Stimulated activated effector memory CD8-positive, alpha-beta T cell treated with anti-CD3 and anti-CD28 coated beads, Interleukin-12 subunit alpha, Interleukin-12 subunit beta, amount 100 ng/mL, for 72 hours (primary cell): Measurements from ENCODE around the gene PARP11.
A peak's percentile ranks its signal among the peaks of the same experiment; 100 is the strongest.

Experiments
- ATAC-seq: fragments of 150-1000 bp; cut with Tn5 transposase; 2 replicates; pipeline ENCODE4 v1.10.0; 2021
- DNase-seq, 2 donors: peaks; one replicate each; pipeline ENCODE4 v3.0.0; 2021 to 2022; ENCODE audit warnings: low spot score in 2 of 2
- H3K27ac Mint-ChIP-seq: one replicate; pipeline ENCODE4 v1.8.0; 2022; ENCODE audit warnings: mild to moderate bottlenecking, mixed read lengths
- H3K36me3 Mint-ChIP-seq: one replicate; pipeline ENCODE4 v1.8.0; 2022; ENCODE audit warnings: mild to moderate bottlenecking, mixed read lengths
- H3K4me1 Mint-ChIP-seq: one replicate; pipeline ENCODE4 v1.8.0; 2022; ENCODE audit warnings: mixed read lengths
- H3K4me3 Mint-ChIP-seq: one replicate; pipeline ENCODE4 v1.8.0; 2022; ENCODE audit warnings: mild to moderate bottlenecking, mixed read lengths
- H3K9me3 Mint-ChIP-seq: one replicate; pipeline ENCODE4 v1.8.0; 2022; ENCODE audit warnings: mixed read lengths

The PARP11 gene

GRCh38 chr12:3816266-3816665 lies 56.9 kb downstream of the PARP11 start:
- H3K4me3 Mint-ChIP-seq: no peak overlapping the region
- H3K9me3 Mint-ChIP-seq: no peaks in the 10 kb centered on the region
- DNase-seq (no peak), ATAC-seq (no peak)
- H3K36me3 Mint-ChIP-seq: peaks cover 28% of the 10 kb centered on the region
- H3K27ac Mint-ChIP-seq: no peak overlapping the region
- no peaks in the 10 kb centered on the region for H3K4me1 Mint-ChIP-seq

GRCh38 chr12:3815094-3815766 lies 58.0 kb downstream of the PARP11 start:
- H3K9me3 Mint-ChIP-seq: no peaks in the 10 kb centered on the region
- H3K27ac Mint-ChIP-seq: no peak overlapping the region
- H3K4me3 Mint-ChIP-seq: no peak overlapping the region
- H3K4me1 Mint-ChIP-seq: no peaks in the 10 kb centered on the region
- DNase-seq (no peak), ATAC-seq (no peak)
- H3K36me3 Mint-ChIP-seq: peaks cover 28% of the 10 kb centered on the region

DNA sequence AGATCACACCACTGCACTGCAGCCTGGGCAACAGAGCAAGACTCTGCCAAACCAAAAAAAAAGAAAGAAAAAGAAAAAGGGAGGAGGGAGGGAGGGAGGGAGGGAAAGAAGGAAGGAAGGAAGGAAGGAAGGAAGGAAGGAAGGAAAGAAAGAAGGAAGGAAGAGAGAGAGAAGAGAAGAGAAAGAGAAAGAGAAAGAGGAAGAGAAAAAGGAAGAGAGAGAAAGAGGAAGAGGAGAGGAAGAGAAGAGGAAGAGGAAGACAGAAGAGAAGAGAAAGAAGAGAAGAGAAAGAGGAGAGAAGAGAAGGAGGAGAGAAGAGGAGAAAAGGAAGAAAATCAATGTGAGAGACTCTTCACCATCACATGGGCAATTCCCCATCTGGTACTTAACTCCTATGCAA lies 62.7 kb downstream of the PARP11 start:
- Mint-ChIP-seq H3K9me3 (no peaks in the 10 kb centered on the region), H3K4me3 (no peak overlapping the region), H3K27ac (no peak overlapping the region), H3K4me1 (no peaks in the 10 kb centered on the region), H3K36me3 (peaks cover 22% of the 10 kb centered on the region)
- no peak for DNase-seq
- no peak for ATAC-seq

DNA sequence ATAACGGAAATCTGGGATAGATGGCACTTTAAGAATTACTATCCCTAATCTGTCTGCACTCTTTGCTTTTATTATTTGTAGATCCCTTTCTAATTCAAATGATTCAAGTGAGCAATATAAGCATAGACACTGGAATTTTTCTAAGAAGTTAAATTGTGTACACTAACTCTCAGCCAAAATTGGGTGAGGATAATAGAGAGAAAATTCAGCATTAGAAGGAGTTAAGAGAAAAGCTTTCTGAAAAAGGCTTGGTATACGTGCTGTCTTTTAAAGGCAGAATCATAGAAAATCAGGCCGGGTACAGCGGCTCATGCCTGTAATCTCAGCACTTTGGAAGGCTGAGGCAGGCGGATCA lies 63.2 kb downstream of the PARP11 start:
- peaks cover 22% of the 10 kb centered on the region for H3K36me3 Mint-ChIP-seq
- H3K9me3 Mint-ChIP-seq: no peaks in the 10 kb centered on the region
- H3K4me1 Mint-ChIP-seq: no peaks in the 10 kb centered on the region
- DNase-seq (no peak), ATAC-seq (no peak)
- H3K27ac Mint-ChIP-seq: no peak overlapping the region
- no peak overlapping the region for H3K4me3 Mint-ChIP-seq

DNA sequence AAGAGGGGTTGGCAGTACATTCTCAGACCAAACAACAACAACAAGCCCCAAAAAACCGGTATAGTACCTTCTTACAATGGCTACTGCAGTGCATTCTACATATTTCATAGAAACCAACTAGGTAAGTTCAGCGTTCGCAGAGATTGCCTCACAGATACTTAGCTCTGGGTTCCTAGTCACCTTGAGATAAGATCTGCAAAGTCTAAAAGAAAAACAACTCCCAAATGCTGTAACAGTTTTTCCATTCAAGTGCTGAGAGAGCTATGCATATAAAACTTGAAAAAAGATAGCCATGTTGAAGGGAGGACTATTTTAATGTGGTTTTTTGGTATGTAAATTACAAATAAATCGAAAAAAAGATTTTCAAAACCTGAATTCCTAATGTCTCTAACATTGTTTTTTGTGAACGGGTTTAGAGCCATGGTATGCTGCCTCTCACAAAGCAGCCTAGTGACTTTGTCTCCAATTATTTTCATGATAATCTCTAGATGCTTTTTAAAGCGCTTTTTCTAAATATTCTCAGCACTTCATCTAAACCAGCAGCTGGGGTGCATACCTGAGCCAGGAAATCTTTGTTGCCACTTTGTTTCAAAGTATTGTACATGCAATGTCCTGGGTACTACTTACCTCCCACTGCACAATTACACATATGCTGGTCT lies 63.7 kb downstream of the PARP11 start:
- ATAC-seq (no peak), DNase-seq (no peak)
- H3K36me3 Mint-ChIP-seq: peaks cover 22% of the 10 kb centered on the region
- no peak overlapping the region for H3K27ac Mint-ChIP-seq
- H3K4me1 Mint-ChIP-seq: no peaks in the 10 kb centered on the region
- no peak overlapping the region for H3K4me3 Mint-ChIP-seq
- no peaks in the 10 kb centered on the region for H3K9me3 Mint-ChIP-seq

DNA sequence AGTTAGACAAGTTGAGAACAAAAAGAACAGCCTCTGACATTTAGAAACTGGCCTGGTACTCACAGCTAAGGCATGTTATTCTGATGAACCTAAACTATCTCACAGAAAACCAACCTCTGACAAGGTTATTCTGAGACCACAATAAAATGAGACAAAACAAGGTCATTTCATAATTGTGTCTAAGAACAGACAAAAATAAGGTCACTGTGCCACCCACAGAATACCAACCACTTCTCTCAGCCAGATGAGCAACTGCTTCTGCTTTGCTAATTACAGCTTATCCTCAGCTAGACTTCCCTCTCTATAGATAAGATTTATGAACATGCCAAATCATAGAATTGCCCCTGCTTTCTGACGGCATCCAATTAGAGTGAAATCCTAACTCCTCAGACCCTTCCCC lies 68.1 kb downstream of the PARP11 start:
- no peak overlapping the region for H3K4me3 Mint-ChIP-seq
- ATAC-seq: peak; percentile 76
- no peaks in the 10 kb centered on the region for H3K36me3 Mint-ChIP-seq
- peaks cover 5% of the 10 kb centered on the region for H3K4me1 Mint-ChIP-seq
- H3K27ac Mint-ChIP-seq: peak overlapping the region; percentile 10
- no peak for DNase-seq
- no peaks in the 10 kb centered on the region for H3K9me3 Mint-ChIP-seq

DNA sequence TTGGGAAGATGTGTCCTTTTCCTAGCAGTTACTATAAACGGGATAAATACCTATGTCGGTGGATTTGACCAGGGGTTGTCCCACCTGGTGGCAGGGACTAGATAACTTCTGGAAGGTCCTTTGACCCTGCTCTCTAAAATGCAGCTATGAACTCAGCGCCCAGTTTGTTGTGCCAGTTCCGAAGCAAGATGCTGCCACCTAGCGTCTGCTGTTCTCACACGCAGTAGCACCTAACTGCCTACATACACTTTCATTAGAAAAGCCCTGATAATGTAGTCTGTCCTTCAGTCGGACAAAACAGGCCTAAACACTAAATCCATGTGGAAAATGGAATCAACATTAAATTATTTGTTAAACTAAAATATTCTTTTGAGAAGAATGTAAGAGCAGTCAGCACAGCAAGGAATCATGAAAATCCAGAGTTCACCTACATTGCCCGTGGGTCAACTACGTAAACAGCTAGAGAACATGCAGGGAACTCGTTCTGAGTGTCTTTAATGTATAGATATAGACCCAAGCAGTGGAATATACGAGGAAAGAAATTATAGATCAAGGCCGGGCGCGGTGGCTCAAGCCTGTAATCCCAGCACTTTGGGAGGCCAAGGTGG lies 69.2 kb downstream of the PARP11 start:
- Mint-ChIP-seq H3K27ac (peak overlapping the region; percentile 10), H3K4me1 (peaks cover 5% of the 10 kb centered on the region), H3K4me3 (no peak overlapping the region), H3K9me3 (no peaks in the 10 kb centered on the region), H3K36me3 (no peaks in the 10 kb centered on the region)
- peak; percentile 62 to 76 for DNase-seq
- peak; percentile 88 for ATAC-seq

DNA sequence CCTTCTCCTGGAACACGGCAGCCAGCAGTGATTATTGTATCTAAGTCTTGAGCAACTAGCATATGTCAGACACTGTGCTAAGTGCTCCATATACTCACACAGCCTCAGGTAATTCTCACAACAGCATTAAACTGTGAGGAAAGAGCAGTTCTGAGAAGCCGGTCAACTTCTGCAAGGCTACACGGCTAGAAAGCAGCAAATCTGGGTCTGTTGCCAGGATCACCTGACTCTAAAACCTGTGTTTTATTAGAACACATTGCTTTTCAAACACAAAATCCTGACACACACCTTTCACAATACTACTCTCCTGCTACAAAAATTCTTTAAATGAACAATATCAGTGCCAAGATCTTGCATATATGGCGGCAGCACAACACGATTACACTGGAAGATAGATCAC lies 70.5 kb downstream of the PARP11 start:
- Mint-ChIP-seq H3K36me3 (no peaks in the 10 kb centered on the region), H3K4me1 (peaks cover 5% of the 10 kb centered on the region), H3K4me3 (no peak overlapping the region), H3K9me3 (no peaks in the 10 kb centered on the region), H3K27ac (no peak overlapping the region)
- no peak for DNase-seq
- ATAC-seq: no peak

DNA sequence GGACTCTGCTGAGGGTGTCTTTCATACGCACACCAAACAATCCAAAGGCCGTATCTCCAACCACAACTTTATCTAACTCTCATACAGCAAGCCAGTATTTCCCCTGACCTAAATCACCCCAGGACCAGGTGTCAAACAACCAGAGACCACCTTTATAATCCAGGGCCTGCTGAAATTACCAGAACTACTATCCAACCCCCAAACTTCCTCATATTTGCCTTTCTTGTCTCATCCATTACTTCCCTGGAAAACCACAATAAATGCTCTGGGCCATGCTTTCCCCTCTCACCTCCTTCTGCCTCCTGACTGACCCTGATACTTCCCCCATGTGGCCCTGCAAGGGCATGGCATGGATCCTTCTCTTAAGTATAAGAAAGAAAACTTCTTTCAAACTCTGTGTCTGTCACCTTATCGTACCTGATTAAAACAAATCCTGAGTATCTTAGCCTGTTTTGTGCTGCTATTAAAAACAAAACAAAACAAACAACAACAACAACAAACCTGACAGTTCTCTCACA lies 75.6 kb downstream of the PARP11 start:
- Mint-ChIP-seq H3K27ac (peak overlapping the region; percentile 6), H3K4me3 (no peak overlapping the region), H3K4me1 (peaks cover 5% of the 10 kb centered on the region), H3K9me3 (no peaks in the 10 kb centered on the region), H3K36me3 (no peaks in the 10 kb centered on the region)
- ATAC-seq (no peak), DNase-seq (no peak)

- H3K9me3 Mint-ChIP-seq: no peaks in the 10 kb centered on the region
- DNase-seq (no peak), ATAC-seq (no peak)
- H3K4me3 Mint-ChIP-seq: no peak overlapping the region
- no peak overlapping the region for H3K27ac Mint-ChIP-seq
- no peaks in the 10 kb centered on the region for H3K4me1 Mint-ChIP-seq
- no peaks in the 10 kb centered on the region for H3K36me3 Mint-ChIP-seq
Measured at GRCh38 chr12:3795492-3796133, 77.6 kb downstream of the PARP11 start.

GRCh38 chr12:3795066-3795465 lies 78.1 kb downstream of the PARP11 start:
- DNase-seq (no peak), ATAC-seq (peak; percentile 8)
- no peaks in the 10 kb centered on the region for H3K4me1 Mint-ChIP-seq
- H3K27ac Mint-ChIP-seq: no peak overlapping the region
- H3K9me3 Mint-ChIP-seq: no peaks in the 10 kb centered on the region
- no peak overlapping the region for H3K4me3 Mint-ChIP-seq
- H3K36me3 Mint-ChIP-seq: no peaks in the 10 kb centered on the region

DNA sequence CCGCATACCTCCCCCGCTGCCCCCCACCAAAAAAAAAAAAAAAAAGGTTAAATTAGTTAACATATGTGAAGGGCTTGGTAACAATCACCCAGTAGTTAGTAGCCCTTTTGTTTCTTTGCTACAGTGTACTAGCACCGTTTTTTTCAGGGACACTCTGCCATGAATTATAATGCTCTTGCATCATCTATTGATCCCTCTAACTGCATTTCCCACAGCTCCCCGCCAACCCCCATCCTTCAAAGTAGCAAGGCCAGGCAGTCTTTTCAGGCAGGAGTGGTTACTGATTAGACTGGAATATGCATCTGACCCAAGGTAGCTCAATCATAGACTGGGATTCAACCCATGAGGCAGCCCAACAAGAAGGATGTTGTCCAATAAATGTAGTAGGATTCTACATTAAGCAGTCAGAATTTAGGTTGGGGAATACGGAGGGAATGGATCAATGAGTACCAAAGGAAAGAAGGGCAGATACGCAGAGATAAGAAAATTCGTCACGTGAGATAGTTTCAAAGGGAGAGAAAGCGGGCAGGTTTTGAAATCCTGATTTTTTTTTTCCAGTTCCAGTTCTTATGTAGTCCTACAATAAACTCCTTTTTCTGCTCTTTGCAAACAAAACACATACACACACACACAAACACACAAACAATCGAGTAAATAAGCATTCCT lies 80.4 kb downstream of the PARP11 start:
- no peak overlapping the region for H3K4me3 Mint-ChIP-seq
- no peak overlapping the region for H3K27ac Mint-ChIP-seq
- ATAC-seq (no peak), DNase-seq (no peak)
- H3K9me3 Mint-ChIP-seq: no peaks in the 10 kb centered on the region
- H3K36me3 Mint-ChIP-seq: no peaks in the 10 kb centered on the region
- H3K4me1 Mint-ChIP-seq: no peaks in the 10 kb centered on the region

GRCh38 chr12:3791256-3791874 lies 81.8 kb downstream of the PARP11 start:
- Mint-ChIP-seq H3K9me3 (no peaks in the 10 kb centered on the region), H3K36me3 (no peaks in the 10 kb centered on the region), H3K4me1 (no peaks in the 10 kb centered on the region), H3K27ac (no peak overlapping the region), H3K4me3 (no peak overlapping the region)
- ATAC-seq (no peak), DNase-seq (no peak)

DNA sequence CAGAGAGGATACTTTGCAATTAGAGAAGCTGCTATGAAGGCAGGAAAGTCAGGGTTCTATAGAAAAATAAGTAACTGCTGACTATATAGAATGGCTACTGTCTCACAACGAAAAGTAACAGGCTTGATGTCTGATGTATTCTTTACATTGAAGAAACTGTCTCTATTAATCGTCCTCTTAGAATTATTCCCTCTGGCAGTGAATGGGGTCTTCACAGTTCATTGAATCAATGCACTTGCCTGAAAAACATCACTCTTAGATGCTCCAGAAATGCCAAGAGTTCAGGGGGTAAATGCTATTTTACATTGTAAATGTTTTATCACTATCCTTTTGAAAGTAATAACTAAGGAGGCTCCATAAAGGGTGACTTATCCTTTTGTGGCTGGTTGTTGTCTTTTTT lies 82.6 kb downstream of the PARP11 start:
- H3K36me3 Mint-ChIP-seq: no peaks in the 10 kb centered on the region
- H3K4me1 Mint-ChIP-seq: no peaks in the 10 kb centered on the region
- no peak overlapping the region for H3K27ac Mint-ChIP-seq
- DNase-seq (no peak), ATAC-seq (no peak)
- no peaks in the 10 kb centered on the region for H3K9me3 Mint-ChIP-seq
- no peak overlapping the region for H3K4me3 Mint-ChIP-seq

- Mint-ChIP-seq H3K36me3 (no peaks in the 10 kb centered on the region), H3K4me1 (no peaks in the 10 kb centered on the region), H3K9me3 (no peaks in the 10 kb centered on the region), H3K27ac (no peak overlapping the region), H3K4me3 (no peak overlapping the region)
- no peak for ATAC-seq
- DNase-seq: no peak
Measured at GRCh38 chr12:3789838-3790237, 83.4 kb downstream of the PARP11 start.
